Uterine smooth muscle cell (primary cell): Measurements from ENCODE around the gene CYP21A2. TPM values are rescaled to one million over a fixed set of nuclear protein-coding genes. Genes with fewer than 3 reads are reported as not detected.

Source experiments
- total RNA-seq: library from RNA; depleted of rRNA; stranded (reverse); fragments of >200 nt; gene quantifications from 2 replicates; pipeline ENCODE4 v1.2.3, GENCODE V29; 2014

CYP21A2 gene
- not detected in 2 replicates for total RNA-seq

GRCh38 chr6:32037598-32038524, at the start of gene CYP21A2:
Gene CYP21A2, plus strand, starts transcription at chr6:32038415. Its CDS starts 8 bp downstream, at chr6:32038423.

GRCh38 chr6:32014547-32014946, 23.7 kb upstream of the CYP21A2 start, which contains the start of gene C4B:
Gene C4B, plus strand, starts transcription at chr6:32014795. Its CDS starts 51 bp downstream, at chr6:32014846.

Other genes with a start within 250 kb of the CYP21A2 start
- gene VARS1, start 242.7 kb upstream of the CYP21A2 start, total RNA-seq: 68.7 and 88.5 TPM in 2 replicates
- gene LSM2, start 231.4 kb upstream of the CYP21A2 start, total RNA-seq: 34.9 and 48.9 TPM in 2 replicates
- gene HSPA1L, start 223.1 kb upstream of the CYP21A2 start, total RNA-seq: 0.89 and 1.7 TPM in 2 replicates
- 60.4 and 107 TPM in 2 replicates for gene HSPA1A, start 222.9 kb upstream of the CYP21A2 start, total RNA-seq
- 94.5 and 181 TPM in 2 replicates for gene HSPA1B, start 210.7 kb upstream of the CYP21A2 start, total RNA-seq
- gene NEU1, start 175.6 kb upstream of the CYP21A2 start, total RNA-seq: 72.7 and 128 TPM in 2 replicates
- gene SLC44A4, start 159.4 kb upstream of the CYP21A2 start, total RNA-seq: 0.25 TPM in 1 of 2 replicates, not detected in the other
- 74.0 and 94.5 TPM in 2 replicates for gene EHMT2, start 140.7 kb upstream of the CYP21A2 start, total RNA-seq
- gene ZBTB12, start 136.3 kb upstream of the CYP21A2 start, total RNA-seq: 4.9 and 8.1 TPM in 2 replicates
- gene C2, start 110.7 kb upstream of the CYP21A2 start, total RNA-seq: 0.77 and 2.0 TPM in 2 replicates
- gene CFB, start 92.3 kb upstream of the CYP21A2 start, total RNA-seq: 2.3 and 5.6 TPM in 2 replicates
- 121 and 171 TPM in 2 replicates for gene NELFE, start 79.4 kb upstream of the CYP21A2 start, total RNA-seq
- gene SKIC2, start 79.2 kb upstream of the CYP21A2 start, total RNA-seq: 50.1 and 53.1 TPM in 2 replicates
- gene DXO, start 66.3 kb upstream of the CYP21A2 start, total RNA-seq: 14.1 and 17.1 TPM in 2 replicates
- 2.3 and 13.4 TPM in 2 replicates for gene C4A, start 56.4 kb upstream of the CYP21A2 start, total RNA-seq
- 2.0 and 6.0 TPM in 2 replicates for gene C4B, start 23.6 kb upstream of the CYP21A2 start, total RNA-seq
- gene TNXB, start 70.9 kb downstream of the CYP21A2 start, total RNA-seq: 5.9 and 6.7 TPM in 2 replicates
- gene ATF6B, start 89.8 kb downstream of the CYP21A2 start, total RNA-seq: 12.1 and 17.9 TPM in 2 replicates
- 5.2 and 7.9 TPM in 2 replicates for gene FKBPL, start 91.9 kb downstream of the CYP21A2 start, total RNA-seq
- gene PRRT1, start 113.5 kb downstream of the CYP21A2 start, total RNA-seq: 0.11 and 0.12 TPM in 2 replicates
- gene PPT2, start 115.7 kb downstream of the CYP21A2 start, total RNA-seq: 9.5 and 14.6 TPM in 2 replicates
- 0.66 and 1.00 TPM in 2 replicates for gene EGFL8, start 126.2 kb downstream of the CYP21A2 start, total RNA-seq
- gene AGPAT1, start 137.7 kb downstream of the CYP21A2 start, total RNA-seq: 12.4 and 15.7 TPM in 2 replicates
- 29.0 and 30.9 TPM in 2 replicates for gene RNF5, start 140.0 kb downstream of the CYP21A2 start, total RNA-seq
- gene AGER, start 145.8 kb downstream of the CYP21A2 start, total RNA-seq: 0.12 and 0.44 TPM in 2 replicates
- gene PBX2, start 151.8 kb downstream of the CYP21A2 start, total RNA-seq: 41.6 and 42.6 TPM in 2 replicates
- gene GPSM3, start 154.2 kb downstream of the CYP21A2 start, total RNA-seq: 0.44 and 0.87 TPM in 2 replicates
- gene NOTCH4, start 185.7 kb downstream of the CYP21A2 start, total RNA-seq: 0.62 and 1.4 TPM in 2 replicates